GM12873 (cell line): ENCODE results near the gene SDK2.

Source experiments
- TF ChIP-seq, protein P1 (sequence below): IDR thresholded peaks from 2 replicates; pipeline ENCODE4 v1.5.1; 2012; ENCODE audit warnings: low read depth, mild to moderate bottlenecking, moderate library complexity, low read length, control low read depth; ENCODE audit not compliant: insufficient read depth; ENCODE audit errors: missing control alignments

The SDK2 gene

DNA sequence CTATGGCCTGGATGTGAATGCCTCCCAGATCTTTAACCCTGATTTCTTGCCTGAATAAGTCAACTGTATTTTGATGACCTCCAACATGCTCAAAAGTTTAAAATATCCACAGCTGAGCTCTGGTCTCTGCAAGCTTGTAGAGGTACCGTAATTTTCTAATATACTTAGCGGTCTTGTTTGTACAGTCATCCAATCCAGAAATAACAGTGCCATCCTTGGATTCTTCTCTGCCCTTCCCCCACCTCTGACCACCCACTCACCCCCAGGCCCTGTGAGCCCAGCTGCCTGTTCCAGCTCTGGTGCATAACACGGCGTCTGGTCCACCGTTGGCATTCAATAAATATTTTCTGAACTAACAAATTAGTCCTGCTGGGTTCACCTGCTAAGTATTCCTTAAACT is 113.1 kb downstream of the SDK2 start:
- TF ChIP-seq, protein P1, sequence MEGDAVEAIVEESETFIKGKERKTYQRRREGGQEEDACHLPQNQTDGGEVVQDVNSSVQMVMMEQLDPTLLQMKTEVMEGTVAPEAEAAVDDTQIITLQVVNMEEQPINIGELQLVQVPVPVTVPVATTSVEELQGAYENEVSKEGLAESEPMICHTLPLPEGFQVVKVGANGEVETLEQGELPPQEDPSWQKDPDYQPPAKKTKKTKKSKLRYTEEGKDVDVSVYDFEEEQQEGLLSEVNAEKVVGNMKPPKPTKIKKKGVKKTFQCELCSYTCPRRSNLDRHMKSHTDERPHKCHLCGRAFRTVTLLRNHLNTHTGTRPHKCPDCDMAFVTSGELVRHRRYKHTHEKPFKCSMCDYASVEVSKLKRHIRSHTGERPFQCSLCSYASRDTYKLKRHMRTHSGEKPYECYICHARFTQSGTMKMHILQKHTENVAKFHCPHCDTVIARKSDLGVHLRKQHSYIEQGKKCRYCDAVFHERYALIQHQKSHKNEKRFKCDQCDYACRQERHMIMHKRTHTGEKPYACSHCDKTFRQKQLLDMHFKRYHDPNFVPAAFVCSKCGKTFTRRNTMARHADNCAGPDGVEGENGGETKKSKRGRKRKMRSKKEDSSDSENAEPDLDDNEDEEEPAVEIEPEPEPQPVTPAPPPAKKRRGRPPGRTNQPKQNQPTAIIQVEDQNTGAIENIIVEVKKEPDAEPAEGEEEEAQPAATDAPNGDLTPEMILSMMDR, result no peak

DNA sequence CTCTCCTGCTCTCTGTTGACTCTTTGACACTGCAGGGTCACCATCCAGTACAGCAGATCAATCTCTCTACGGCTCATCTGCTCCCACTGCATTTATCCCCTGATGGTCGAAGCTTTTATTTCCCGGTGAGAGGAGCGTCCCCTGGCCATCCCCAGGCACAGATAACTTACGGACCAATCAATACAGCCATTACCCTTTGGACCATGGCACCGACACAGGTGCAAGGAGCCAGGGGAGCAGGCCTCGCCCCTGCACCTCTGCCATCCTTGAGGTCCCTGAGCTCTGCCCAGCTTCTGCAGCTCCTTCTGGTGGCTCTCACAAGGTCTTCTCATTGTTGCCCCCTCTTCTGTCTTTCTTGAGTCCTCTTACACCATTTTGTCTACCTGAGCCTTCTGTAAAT is 115.6 kb downstream of the SDK2 start:
- TF ChIP-seq, protein P1, result no peak

DNA sequence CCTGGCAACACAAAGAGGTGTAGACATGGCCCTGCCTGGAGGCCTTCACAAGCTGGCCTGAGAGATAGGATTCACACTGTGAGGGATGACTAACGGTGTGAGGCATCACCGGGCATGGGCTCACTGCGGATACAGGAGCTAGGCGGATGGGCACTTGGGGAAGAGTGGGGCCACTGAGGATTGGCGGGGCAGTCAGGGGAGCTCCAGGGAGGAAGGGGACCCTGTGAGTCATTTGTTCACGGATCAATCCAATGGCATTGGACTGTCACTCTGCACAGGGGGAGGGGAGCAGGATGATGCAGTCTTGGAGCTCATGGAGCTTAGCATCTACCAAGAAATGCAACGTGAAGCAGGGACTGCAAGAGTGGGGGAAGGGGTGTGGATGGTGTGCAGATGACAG is 117.3 kb downstream of the SDK2 start:
- TF ChIP-seq, protein P1, result no peak

DNA sequence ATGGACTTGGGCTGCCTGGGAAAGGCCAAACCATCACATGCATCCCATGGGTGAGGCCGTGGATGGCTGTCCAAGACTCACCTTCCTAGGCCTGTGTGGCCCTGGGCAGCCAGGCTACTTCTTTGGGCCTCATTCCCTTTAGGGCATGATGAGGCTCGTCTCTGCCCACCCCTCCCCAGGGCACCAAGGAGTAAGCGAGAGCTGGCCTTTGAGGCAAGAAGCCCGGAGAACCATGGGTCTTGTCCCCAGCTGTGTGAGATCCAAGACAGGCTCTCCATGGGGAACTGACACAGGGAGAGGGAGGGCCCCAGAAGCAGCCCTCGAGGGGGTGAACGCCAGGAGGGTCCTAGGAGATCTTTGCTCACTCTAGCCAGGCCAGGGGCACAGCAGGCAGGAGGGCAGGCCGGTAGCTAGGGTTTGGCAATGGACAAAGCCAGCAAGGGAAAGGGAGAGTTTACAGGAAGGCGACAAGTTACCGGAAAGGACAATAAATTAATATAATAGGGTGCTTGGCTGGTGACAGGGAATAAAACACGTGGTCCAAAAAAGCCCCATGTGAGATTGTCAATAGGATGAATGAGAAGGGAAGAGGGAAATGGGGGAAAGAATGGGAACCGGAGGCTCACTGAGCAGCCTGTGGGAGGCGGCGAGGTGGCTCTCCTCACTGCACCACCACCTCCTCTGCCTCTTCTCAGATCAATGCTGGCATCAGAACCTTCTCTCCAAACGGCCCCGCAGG is 119.1 kb downstream of the SDK2 start:
- TF ChIP-seq, protein P1, result no peak

DNA sequence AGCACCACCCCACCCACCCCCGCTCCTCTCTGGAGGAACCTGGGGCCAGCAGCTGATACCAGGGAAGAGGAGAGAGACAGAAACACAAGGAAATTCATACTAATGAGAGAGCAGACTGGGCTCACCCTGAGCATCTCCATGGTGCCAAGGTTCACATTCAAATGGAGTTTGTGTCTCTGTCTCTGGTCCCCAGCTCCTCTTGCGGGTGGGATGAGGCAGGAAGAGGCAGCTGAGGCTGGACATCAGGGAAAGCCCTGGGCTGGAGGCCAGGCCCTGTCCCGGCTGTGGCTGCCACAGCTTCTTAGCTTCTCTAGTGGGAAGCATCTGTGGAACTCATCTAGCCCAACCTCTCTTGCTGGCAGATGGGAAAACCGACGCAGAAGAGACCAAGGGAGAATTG is 121.5 kb downstream of the SDK2 start:
- TF ChIP-seq, protein P1, result no peak

DNA sequence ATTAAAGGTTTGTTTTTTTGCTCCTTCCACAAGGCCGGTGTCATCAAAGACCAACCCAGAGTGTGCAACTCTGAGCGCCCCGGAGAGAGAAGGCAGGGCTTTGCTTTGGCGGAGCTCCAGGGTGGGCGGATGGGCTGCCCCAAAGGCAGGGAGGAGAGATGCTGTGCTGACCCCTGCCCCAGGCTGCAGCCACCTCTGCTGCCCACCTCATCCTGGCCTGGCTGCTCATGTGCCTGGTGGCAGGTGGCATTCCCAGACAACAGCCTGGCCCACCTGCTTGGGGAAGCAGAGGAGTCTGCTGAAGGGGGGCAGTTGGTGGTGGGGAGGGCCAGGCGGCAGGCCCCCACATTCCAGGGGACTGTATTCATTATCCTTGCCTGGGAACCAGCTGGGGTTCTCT is 122.1 kb downstream of the SDK2 start:
- TF ChIP-seq, protein P1, result no peak

DNA sequence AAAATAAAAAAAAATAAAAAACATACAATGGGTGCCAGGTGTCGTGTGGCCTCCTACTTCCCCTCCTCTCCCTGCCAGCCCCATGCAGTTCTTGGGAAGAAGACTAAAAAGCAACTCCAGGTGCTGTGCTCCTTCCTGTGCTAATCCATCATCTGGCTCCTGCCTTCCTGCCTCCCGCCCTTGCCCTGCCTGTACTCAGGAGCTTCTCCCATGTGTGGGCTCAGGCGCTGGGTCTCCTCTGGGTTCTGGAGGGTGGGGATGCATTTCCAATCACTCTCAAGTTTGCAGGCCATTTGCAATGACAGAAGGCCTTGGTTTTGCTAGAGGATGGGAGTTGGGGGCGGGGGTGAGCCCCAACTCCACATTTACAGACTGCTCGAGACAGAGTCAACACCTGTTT is 122.9 kb downstream of the SDK2 start:
- TF ChIP-seq, protein P1, result no peak

DNA sequence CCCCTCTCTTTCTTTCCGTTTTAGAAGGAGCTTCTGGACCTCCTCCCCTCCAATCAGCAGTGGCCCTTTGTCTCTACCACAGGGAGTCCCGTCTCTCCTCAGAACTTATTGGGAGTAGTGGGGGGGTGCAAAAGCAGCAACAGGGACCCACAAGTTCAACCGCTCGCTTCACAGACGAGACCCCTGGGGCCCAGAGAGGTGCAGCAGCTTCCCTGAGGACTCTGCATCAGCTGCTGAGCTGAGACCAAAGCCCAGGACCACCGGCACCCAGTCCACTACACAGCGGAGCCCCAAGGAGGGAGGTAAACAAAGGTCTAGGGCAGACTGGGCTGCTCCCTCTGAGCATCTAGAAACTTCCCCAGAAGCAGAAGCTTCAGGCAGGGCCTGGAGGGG is 123.9 kb downstream of the SDK2 start:
- TF ChIP-seq, protein P1, result no peak
